Epithelial cell of prostate (primary cell): ENCODE data around the gene BARHL2.

Experiments
- DNase-seq: peaks from one replicate; pipeline ENCODE4 v3.0.0-alpha.2; 2011; ENCODE audit warnings: low read depth, low spot score
- H3K27ac ChIP-seq: fragments of 450-650 bp; 2 replicates; pipeline ENCODE4 v1.5.1; 2017; ENCODE audit warnings: mild to moderate bottlenecking

The BARHL2 gene

DNA sequence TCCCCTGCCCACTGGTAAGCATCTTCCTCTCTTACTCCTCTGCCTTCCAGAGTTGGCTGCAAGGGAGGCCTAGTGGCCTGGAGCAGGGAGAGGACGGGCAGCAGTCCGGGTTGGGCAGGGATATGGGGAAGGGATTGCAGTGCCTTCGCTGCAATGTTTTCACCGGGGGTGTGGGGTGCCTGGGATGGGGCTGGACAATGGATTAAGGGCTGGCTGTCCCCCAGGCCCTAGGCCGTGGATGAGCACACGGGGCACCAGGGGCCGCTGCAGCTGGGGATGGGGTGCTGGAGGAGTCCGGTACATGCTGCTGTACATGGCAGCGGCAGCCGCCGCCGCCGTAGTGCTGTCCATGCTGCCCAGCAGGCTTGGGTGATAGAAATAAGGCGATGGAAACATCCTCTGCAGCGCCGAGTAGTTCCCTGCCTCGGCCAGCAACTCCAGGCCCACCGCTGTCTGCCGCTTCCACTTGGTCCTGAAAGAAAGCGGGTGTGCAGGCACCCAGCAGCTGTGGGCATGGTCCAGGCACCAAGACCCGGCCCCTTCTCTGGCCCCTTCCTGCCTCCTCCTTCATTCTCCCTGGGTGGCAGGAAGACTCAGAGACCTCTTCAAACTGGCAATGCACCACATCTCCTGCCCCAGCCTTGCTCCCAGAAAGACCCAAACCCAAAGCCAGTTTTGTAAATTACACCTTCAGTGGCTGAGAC lies 4.8 kb downstream of the BARHL2 start:
- no peak for DNase-seq
- H3K27ac ChIP-seq: no peak overlapping the region

- no peak overlapping the region for H3K27ac ChIP-seq
- DNase-seq: no peak
Measured at GRCh38 chr1:90711696-90712095, 5.4 kb downstream of the BARHL2 start.

- no peak overlapping the region for H3K27ac ChIP-seq
- no peak for DNase-seq
Measured at GRCh38 chr1:90710579-90711536, 6.2 kb downstream of the BARHL2 start.

- DNase-seq: no peak
- H3K27ac ChIP-seq: no peak overlapping the region
Measured at GRCh38 chr1:90709535-90709934, 7.6 kb downstream of the BARHL2 start.

- H3K27ac ChIP-seq: no peak overlapping the region
- no peak for DNase-seq
Measured at GRCh38 chr1:90708826-90709225, 8.3 kb downstream of the BARHL2 start.

DNA sequence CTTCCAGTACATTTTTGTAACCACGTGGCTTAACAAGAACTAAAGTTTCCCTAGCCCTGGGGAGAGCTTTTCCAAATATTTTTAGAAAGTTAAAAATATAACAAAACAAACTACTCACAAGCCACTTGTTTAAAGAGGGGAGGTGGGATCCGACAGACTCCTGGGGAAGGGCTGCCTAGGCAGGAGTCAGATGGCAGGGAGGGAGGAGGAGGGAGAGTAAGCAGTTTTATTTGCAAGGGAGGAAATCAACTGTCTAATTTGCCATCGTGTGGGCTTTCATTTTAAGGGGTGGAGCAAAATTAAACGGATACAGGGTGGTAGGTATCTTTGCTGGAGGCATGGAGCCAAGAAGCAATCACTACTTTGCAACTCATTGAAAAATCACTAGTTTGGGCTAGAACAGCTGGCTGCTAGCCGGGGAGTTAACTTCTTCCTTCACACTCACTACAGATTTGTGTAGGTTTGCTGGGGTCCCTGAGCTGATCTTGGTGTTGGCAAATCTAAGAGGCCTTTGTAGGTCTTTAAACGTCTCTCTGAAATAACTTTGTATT lies 8.8 kb downstream of the BARHL2 start:
- no peak overlapping the region for H3K27ac ChIP-seq
- DNase-seq: no peak

DNA sequence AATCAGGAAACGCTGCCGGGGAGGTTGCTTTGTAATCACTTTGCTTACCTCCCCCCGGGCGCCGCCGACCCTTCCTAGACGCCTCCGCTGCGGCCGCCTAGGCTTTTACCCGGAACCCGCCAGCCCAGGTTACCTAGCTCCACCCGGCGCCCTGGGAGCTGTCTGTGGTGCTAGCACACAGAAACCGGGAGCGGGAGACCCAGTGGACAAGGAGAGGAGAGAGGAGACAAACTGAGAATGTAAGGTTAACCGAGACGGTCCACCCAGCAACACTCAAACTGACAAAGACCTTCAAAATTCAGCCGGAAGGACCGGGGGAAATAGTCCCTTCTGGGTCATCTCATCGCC lies 9.8 kb downstream of the BARHL2 start:
- no peak for DNase-seq
- H3K27ac ChIP-seq: no peak overlapping the region

DNA sequence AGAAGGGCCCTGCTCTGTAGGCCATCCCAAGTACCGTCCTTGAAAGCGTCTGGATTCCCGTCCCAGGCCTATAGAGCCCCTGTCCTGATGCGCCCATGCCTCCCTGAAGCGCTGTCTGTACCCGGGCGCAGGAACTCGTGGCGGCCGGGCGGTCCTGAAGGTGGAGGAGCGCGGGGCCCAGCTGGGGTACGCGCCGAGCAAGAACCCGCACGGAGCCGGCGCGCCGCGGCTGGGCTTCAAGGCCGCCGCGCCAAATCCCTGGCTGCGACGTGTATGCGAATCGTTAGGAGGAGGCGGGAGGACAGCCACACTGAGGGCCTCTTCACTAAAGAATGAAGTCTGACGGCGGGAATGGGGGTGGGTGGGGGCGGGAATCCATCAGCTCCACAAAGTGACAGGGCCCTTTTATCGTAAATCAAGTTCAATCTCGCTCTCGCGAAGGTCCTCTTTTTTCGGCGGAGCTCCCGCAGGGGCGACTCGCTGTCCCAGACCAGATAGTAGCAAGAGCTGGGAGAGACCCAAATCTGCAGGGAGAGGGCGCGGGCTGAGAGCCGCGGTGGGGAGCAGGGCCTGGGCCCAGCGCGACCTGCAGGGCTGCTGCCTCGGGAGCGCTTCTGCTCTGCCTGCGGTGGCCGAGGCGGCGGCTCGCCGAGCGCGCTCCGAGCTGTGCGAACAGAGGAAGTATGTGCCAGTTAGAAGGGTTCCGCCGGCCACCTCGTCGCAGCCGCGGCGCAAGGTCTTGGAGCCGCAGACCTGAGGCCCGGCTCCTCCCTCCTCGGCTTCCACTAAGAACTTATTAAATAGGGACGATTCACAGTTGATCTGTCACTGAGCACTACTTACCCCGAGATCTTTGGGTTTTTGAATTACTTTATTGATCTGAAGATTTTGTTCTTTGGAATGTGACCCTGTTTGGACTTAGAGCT lies 10.4 kb downstream of the BARHL2 start:
- no peak for DNase-seq
- no peak overlapping the region for H3K27ac ChIP-seq

- DNase-seq: no peak
- no peak overlapping the region for H3K27ac ChIP-seq
Measured at GRCh38 chr1:90705956-90706355, 11.1 kb downstream of the BARHL2 start.

GRCh38 chr1:90704817-90705216 lies 12.3 kb downstream of the BARHL2 start:
- DNase-seq: no peak
- H3K27ac ChIP-seq: no peak overlapping the region

DNA sequence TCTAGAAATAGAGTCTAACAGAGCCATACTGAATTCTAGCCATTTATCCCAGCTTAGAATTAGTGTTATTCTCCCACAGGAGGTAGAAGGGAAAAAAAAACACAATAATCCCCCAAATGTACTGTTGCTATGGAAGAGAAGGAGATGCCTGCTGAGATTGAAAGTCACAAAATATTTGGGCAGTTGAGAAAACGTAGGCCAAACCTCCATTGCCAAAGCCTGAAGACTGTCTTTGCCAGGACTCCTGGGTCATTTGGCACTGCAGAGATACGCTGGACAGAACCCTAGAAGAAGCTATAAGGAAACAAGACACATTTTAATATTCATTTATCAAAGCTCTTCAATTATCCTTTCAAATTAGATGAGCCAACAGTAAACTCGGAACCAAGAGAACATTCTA lies 22.3 kb downstream of the BARHL2 start:
- H3K27ac ChIP-seq: no peak overlapping the region
- DNase-seq: no peak

DNA sequence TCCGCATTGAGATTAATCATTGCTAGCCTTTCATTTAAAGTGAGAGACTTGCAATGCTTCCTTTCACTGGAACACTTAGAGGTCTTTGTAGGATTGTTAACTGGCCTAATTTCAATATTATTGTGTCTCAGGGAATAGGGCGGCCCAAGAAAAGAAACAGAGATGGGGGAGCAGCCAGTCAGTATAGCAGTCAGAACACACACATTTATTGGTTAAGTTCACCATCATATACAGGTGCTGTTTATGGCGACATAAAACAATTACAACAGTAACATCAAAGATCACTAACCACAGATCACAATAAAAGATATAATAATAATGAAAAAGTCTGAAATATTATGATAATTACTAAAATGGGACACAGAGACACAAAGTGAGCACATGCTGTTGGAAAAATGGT lies 29.4 kb downstream of the BARHL2 start:
- no peak for DNase-seq

GRCh38 chr1:90675161-90675847 lies 41.8 kb downstream of the BARHL2 start:
- no peak overlapping the region for H3K27ac ChIP-seq
- DNase-seq: no peak

More for the DNA sequence above, 29.4 kb downstream of the BARHL2 start:
- H3K27ac ChIP-seq: no peak overlapping the region

DNA sequence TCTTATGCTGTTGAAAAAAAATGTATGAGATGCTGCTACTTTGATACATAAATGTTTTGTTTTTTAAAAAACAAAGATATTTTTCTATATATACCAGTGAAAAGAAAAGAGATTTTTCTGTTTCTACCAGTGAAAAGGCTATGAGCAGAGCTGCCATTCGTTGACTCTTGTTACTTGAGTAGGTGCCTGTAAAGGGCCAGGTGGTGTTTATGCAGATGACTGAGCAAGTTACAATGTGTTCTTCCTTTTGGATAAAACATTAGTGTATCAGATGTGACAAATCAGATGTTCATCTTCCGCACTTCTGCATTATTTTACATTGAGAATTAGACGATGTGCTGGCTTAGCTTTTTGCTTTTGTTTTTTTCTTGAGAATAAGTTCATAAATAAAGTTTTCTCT lies 45.4 kb downstream of the BARHL2 start:
- no peak for DNase-seq
- H3K27ac ChIP-seq: no peak overlapping the region

DNA sequence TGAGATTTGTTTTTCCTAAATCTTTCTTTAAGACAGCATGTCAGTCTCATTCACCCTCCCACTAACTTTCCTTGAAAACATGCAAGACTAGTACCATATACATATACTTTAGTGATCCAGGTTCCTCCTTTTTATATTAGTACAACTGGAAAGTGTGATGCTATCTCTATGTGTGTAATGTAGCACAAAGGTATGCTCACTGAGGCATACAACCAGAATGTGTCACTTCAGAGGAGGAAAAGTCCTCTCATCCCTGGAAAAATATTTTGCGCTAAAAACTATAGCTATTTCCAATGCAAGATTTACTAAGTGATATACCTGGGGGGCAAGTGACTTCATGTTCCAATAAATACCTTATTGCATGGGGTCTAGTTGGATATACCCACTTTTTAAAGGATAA lies 45.9 kb downstream of the BARHL2 start:
- no peak for DNase-seq
- no peak overlapping the region for H3K27ac ChIP-seq
